NOMO-1 treated with DMSO at 0.1 percent for 48 hours (cell line): Measurements from ENCODE around the gene GGA1.
A peak's percentile ranks its signal among the peaks of the same experiment; 100 is the strongest.

ENCODE experiments used
- DNase-seq: peaks from one replicate; lab custom pipeline; 2025; ENCODE audit not compliant: unreplicated experiment; lab: John Stamatoyannopoulos, UW

GGA1 gene

GRCh38 chr22:37608477-37609239 lies at the start of gene GGA1:
TSS of gene GGA1 (plus strand) at chr22:37608834. CDS start at chr22:37608861, 27 bp downstream.
- peak; percentile 99 for DNase-seq

GRCh38 chr22:37559521-37559900 lies 49.1 kb upstream of the GGA1 start:
- no peak for DNase-seq

- DNase-seq, result no peak
These were observed 48.6 kb upstream of the GGA1 start, which contains the start of gene CDC42EP1 for GRCh38 chr22:37559901-37560607. TSS of gene CDC42EP1 (plus strand) at chr22:37560480. CDS start at chr22:37566350, 5,870 bp downstream.

GRCh38 chr22:37560608-37561211 lies 47.9 kb upstream of the GGA1 start:
- DNase-seq, result no peak

- DNase-seq, result peak; percentile 63
These were observed 47.2 kb upstream of the GGA1 start for GRCh38 chr22:37561212-37562048.

GRCh38 chr22:37562049-37562875 lies 46.4 kb upstream of the GGA1 start:
- no peak for DNase-seq

- no peak for DNase-seq
These were observed 45.2 kb upstream of the GGA1 start for GRCh38 chr22:37563153-37564081.

- no peak for DNase-seq
These were observed 44.4 kb upstream of the GGA1 start for GRCh38 chr22:37564111-37564711.

GRCh38 chr22:37565830-37566229 lies 42.8 kb upstream of the GGA1 start:
- DNase-seq, result no peak

- no peak for DNase-seq
These were observed 42.3 kb upstream of the GGA1 start for GRCh38 chr22:37566329-37566837.

- DNase-seq, result peak; percentile 60
These were observed 41.5 kb upstream of the GGA1 start for GRCh38 chr22:37566903-37567798.

- DNase-seq, result no peak
These were observed 40.6 kb upstream of the GGA1 start for GRCh38 chr22:37568012-37568411.

GRCh38 chr22:37568448-37569008 lies 40.1 kb upstream of the GGA1 start:
- DNase-seq, result no peak

- no peak for DNase-seq
These were observed 39.4 kb upstream of the GGA1 start for GRCh38 chr22:37569009-37569920.

GRCh38 chr22:37569921-37570660 lies 38.5 kb upstream of the GGA1 start:
- DNase-seq, result no peak

GRCh38 chr22:37570661-37570976 lies 38.0 kb upstream of the GGA1 start:
- DNase-seq, result no peak
